Mesenchymal stem cell (in vitro differentiated cells and primary cell): Measurements from ENCODE around the gene OPCML.

Source experiments
- DNase-seq: peaks from one replicate; pipeline ENCODE4 v3.0.0-alpha.2; 2013
- H2AFZ ChIP-seq: one replicate; pipeline ENCODE4 v1.6.1; 2013; ENCODE audit warnings: low read depth, mild to moderate bottlenecking, control low read depth, inconsistent platforms, low read length, moderate library complexity
- H2AK5ac ChIP-seq: 2 replicates; pipeline ENCODE4 v1.6.1; 2013; ENCODE audit warnings: low read length, moderate library complexity, mild to moderate bottlenecking, inconsistent platforms; ENCODE audit not compliant: severe bottlenecking
- H2BK120ac ChIP-seq: one replicate; pipeline ENCODE4 v1.6.1; 2013; ENCODE audit warnings: low read depth, mild to moderate bottlenecking, inconsistent platforms, low read length, moderate library complexity
- H2BK12ac ChIP-seq, 2 experiments: one replicate each; pipeline ENCODE4 v1.6.1; 2013; ENCODE audit warnings: inconsistent platforms in 2 of 2, low read length in 2 of 2, mild to moderate bottlenecking in 2 of 2, moderate library complexity in 2 of 2, control low read depth in 1 of 2
- H2BK15ac ChIP-seq: one replicate; pipeline ENCODE4 v1.6.1; 2013; ENCODE audit warnings: mild to moderate bottlenecking, low read depth, inconsistent platforms; ENCODE audit not compliant: poor library complexity, severe bottlenecking
- H2BK5ac ChIP-seq: 2 replicates; pipeline ENCODE4 v1.6.1; 2013; ENCODE audit warnings: low read depth, mild to moderate bottlenecking, low read length, control low read depth, inconsistent platforms; ENCODE audit not compliant: poor library complexity, severe bottlenecking
- H3K14ac ChIP-seq, 2 experiments: one replicate each; pipeline ENCODE4 v1.6.1; 2013; ENCODE audit warnings: inconsistent platforms in 2 of 2, low read length in 2 of 2, control low read depth in 1 of 2, mild to moderate bottlenecking in 1 of 2, moderate library complexity in 1 of 2
- H3K18ac ChIP-seq, 2 experiments: one replicate each; pipeline ENCODE4 v1.6.1; 2013; ENCODE audit warnings: inconsistent platforms in 2 of 2, low read length in 2 of 2, control low read depth in 1 of 2, low read depth in 1 of 2, mild to moderate bottlenecking in 1 of 2
- H3K23ac ChIP-seq, 2 experiments: one replicate each; pipeline ENCODE4 v1.6.1; 2013; ENCODE audit warnings: inconsistent platforms in 2 of 2, low read length in 2 of 2, mild to moderate bottlenecking in 2 of 2, moderate library complexity in 2 of 2, control low read depth in 1 of 2
- H3K27ac ChIP-seq: 2 replicates; pipeline ENCODE4 v1.5.1; 2013; ENCODE audit warnings: mild to moderate bottlenecking, moderate library complexity, low read length, control low read depth, inconsistent platforms; ENCODE audit not compliant: poor library complexity, severe bottlenecking
- H3K27me3 ChIP-seq, 2 experiments: 2 replicates each; pipeline versions ENCODE4 v1.6.1 to v1.7.0; 2013; ENCODE audit warnings: low read length in 2 of 2, mild to moderate bottlenecking in 2 of 2, moderate library complexity in 2 of 2, control low read depth in 1 of 2, inconsistent platforms in 1 of 2; ENCODE audit not compliant: control insufficient read depth in 1 of 2, insufficient read depth in 1 of 2
- H3K36me3 ChIP-seq, 2 experiments: 2 replicates each; pipeline versions ENCODE4 v1.6.1 to v1.7.0; 2013; ENCODE audit warnings: low read length in 2 of 2, control low read depth in 1 of 2, inconsistent platforms in 1 of 2, low read depth in 1 of 2, mild to moderate bottlenecking in 1 of 2; ENCODE audit not compliant: insufficient read depth in 2 of 2, control insufficient read depth in 1 of 2
- H3K4ac ChIP-seq, 2 experiments: one replicate each; pipeline ENCODE4 v1.6.1; 2013; ENCODE audit warnings: inconsistent platforms in 2 of 2, low read length in 2 of 2, mild to moderate bottlenecking in 2 of 2, moderate library complexity in 2 of 2, control low read depth in 1 of 2, low read depth in 1 of 2
- H3K4me1 ChIP-seq: 2 replicates; pipeline ENCODE4 v1.6.1; 2013; ENCODE audit warnings: low read depth, low read length, control low read depth; ENCODE audit not compliant: control insufficient read depth, insufficient read depth
- H3K4me2 ChIP-seq: 2 replicates; pipeline ENCODE4 v1.6.1; 2013; ENCODE audit warnings: low read length, mild to moderate bottlenecking, inconsistent platforms; ENCODE audit not compliant: poor library complexity, severe bottlenecking
- H3K4me3 ChIP-seq, 2 experiments: 2 replicates each; pipeline versions ENCODE4 v1.5.1 to v1.7.0; 2013; ENCODE audit warnings: low read length in 2 of 2, mild to moderate bottlenecking in 2 of 2, control low read depth in 1 of 2, low read depth in 1 of 2; ENCODE audit not compliant: insufficient read depth in 1 of 2
- H3K79me1 ChIP-seq: replicated peaks from 2 replicates; pipeline ENCODE4 v1.6.1; 2013; ENCODE audit warnings: mild to moderate bottlenecking, control low read depth, low read length, inconsistent platforms; ENCODE audit not compliant: poor library complexity, severe bottlenecking
- H3K9ac ChIP-seq: 2 replicates; pipeline ENCODE4 v1.7.0; 2013; ENCODE audit warnings: mild to moderate bottlenecking, low read length, moderate library complexity
- H3K9me3 ChIP-seq: 2 replicates; pipeline ENCODE4 v1.7.0; 2013; ENCODE audit warnings: mild to moderate bottlenecking, low read length; ENCODE audit not compliant: control insufficient read depth
- H4K8ac ChIP-seq: one replicate; pipeline ENCODE4 v1.6.1; 2013; ENCODE audit warnings: inconsistent platforms, mild to moderate bottlenecking, low read length, moderate library complexity
- H4K91ac ChIP-seq: one replicate; pipeline ENCODE4 v1.6.1; 2013; ENCODE audit warnings: mild to moderate bottlenecking, low read length, inconsistent platforms
- WGBS: methylation state at CpG from one replicate; pipeline ENCODE4 v1.1.7; 2013; ENCODE audit warnings: mixed read lengths; 5-methylcytosine and 5-hydroxymethylcytosine counted together

Gene OPCML

GRCh38 chr11:133530501-133530835 is 1.8 kb downstream of the OPCML start:
- H2AFZ ChIP-seq = no peak overlapping the region
- H2AK5ac ChIP-seq = no peak overlapping the region
- H4K8ac ChIP-seq = no peak overlapping the region
- H2BK120ac ChIP-seq = no peak overlapping the region
- H3K9ac ChIP-seq = no peak overlapping the region
- H3K27ac ChIP-seq = no peak overlapping the region
- no peak overlapping the region for H3K23ac ChIP-seq
- no peaks in the 10 kb centered on the region for H3K79me1 ChIP-seq
- H4K91ac ChIP-seq = no peak overlapping the region
- no peaks in the 10 kb centered on the region for H3K36me3 ChIP-seq
- peaks cover 0 to 26% of the 10 kb centered on the region in 2 experiments for H3K27me3 ChIP-seq
- H2BK15ac ChIP-seq = no peak overlapping the region
- H2BK5ac ChIP-seq = no peak overlapping the region
- no peak overlapping the region for H3K14ac ChIP-seq
- no peak overlapping the region for H3K18ac ChIP-seq
- DNase-seq = no peak
- 2% methylated on average over 3 of the region's 3 CpGs for WGBS
- no peak overlapping the region for H3K4ac ChIP-seq
- no peak overlapping the region for H3K4me3 ChIP-seq
- no peak overlapping the region for H2BK12ac ChIP-seq
- H3K4me2 ChIP-seq = no peak overlapping the region
- no peaks in the 10 kb centered on the region for H3K4me1 ChIP-seq
- H3K9me3 ChIP-seq = no peaks in the 10 kb centered on the region

GRCh38 chr11:133529807-133530500 is 2.3 kb downstream of the OPCML start:
- Histone ChIP-seq H3K23ac (no peak overlapping the region), H3K36me3 (no peaks in the 10 kb centered on the region), H3K18ac (no peak overlapping the region), H2BK15ac (no peak overlapping the region), H2AFZ (no peak overlapping the region), H3K9ac (no peak overlapping the region), H3K4me3 (no peak overlapping the region), H3K27ac (no peak overlapping the region), H4K91ac (no peak overlapping the region), H3K14ac (no peak overlapping the region), H2BK120ac (no peak overlapping the region), H3K79me1 (no peaks in the 10 kb centered on the region), H4K8ac (no peak overlapping the region), H3K4ac (no peak overlapping the region), H2AK5ac (no peak overlapping the region), H3K4me2 (no peak overlapping the region), H3K27me3 (peaks cover 0 to 26% of the 10 kb centered on the region in 2 experiments), H3K9me3 (no peaks in the 10 kb centered on the region), H2BK12ac (no peak overlapping the region), H2BK5ac (no peak overlapping the region), H3K4me1 (no peaks in the 10 kb centered on the region)
- DNase-seq = no peak
- WGBS = 21% methylated on average over 16 of the region's 18 CpGs

- no peak overlapping the region for H2AK5ac ChIP-seq
- H3K27me3 ChIP-seq = peaks cover 0 to 17% of the 10 kb centered on the region in 2 experiments
- no peak overlapping the region for H3K18ac ChIP-seq
- no peak overlapping the region for H2BK12ac ChIP-seq
- no peak overlapping the region for H2BK15ac ChIP-seq
- H3K36me3 ChIP-seq = no peaks in the 10 kb centered on the region
- H3K4ac ChIP-seq = no peak overlapping the region
- no peak overlapping the region for H3K27ac ChIP-seq
- H3K9me3 ChIP-seq = no peaks in the 10 kb centered on the region
- no peak overlapping the region for H3K4me2 ChIP-seq
- H4K91ac ChIP-seq = no peak overlapping the region
- H3K4me1 ChIP-seq = no peaks in the 10 kb centered on the region
- H3K79me1 ChIP-seq = no peaks in the 10 kb centered on the region
- no peak overlapping the region for H4K8ac ChIP-seq
- H3K14ac ChIP-seq = no peak overlapping the region
- no peak overlapping the region for H3K4me3 ChIP-seq
- H2AFZ ChIP-seq = no peak overlapping the region
- H2BK5ac ChIP-seq = no peak overlapping the region
- H2BK120ac ChIP-seq = no peak overlapping the region
- 55% methylated on average over 3 of the region's 3 CpGs for WGBS
- no peak overlapping the region for H3K9ac ChIP-seq
- H3K23ac ChIP-seq = no peak overlapping the region
- no peak for DNase-seq
These were observed 5.5 kb downstream of the OPCML start for GRCh38 chr11:133526790-133527189.

GRCh38 chr11:133525976-133526375 is 6.3 kb downstream of the OPCML start:
- H3K4me3 ChIP-seq = no peak overlapping the region
- no peak overlapping the region for H3K4ac ChIP-seq
- H3K27ac ChIP-seq = no peak overlapping the region
- H3K36me3 ChIP-seq = no peaks in the 10 kb centered on the region
- no peak overlapping the region for H3K14ac ChIP-seq
- no peak overlapping the region for H2AFZ ChIP-seq
- H4K8ac ChIP-seq = no peak overlapping the region
- H2AK5ac ChIP-seq = no peak overlapping the region
- H4K91ac ChIP-seq = no peak overlapping the region
- H3K23ac ChIP-seq = no peak overlapping the region
- H3K4me2 ChIP-seq = no peak overlapping the region
- no peaks in the 10 kb centered on the region for H3K79me1 ChIP-seq
- no peak overlapping the region for H2BK120ac ChIP-seq
- H3K4me1 ChIP-seq = no peaks in the 10 kb centered on the region
- WGBS = 78% methylated on average over 7 of the region's 7 CpGs
- H2BK15ac ChIP-seq = no peak overlapping the region
- peaks cover 0 to 9% of the 10 kb centered on the region in 2 experiments for H3K27me3 ChIP-seq
- no peak overlapping the region for H2BK5ac ChIP-seq
- no peaks in the 10 kb centered on the region for H3K9me3 ChIP-seq
- no peak overlapping the region for H2BK12ac ChIP-seq
- no peak for DNase-seq
- no peak overlapping the region for H3K18ac ChIP-seq
- H3K9ac ChIP-seq = no peak overlapping the region
